HG03575 (cell line): Measurements from ENCODE around the gene DIAPH3.

Experiments
- ATAC-seq: cut with Tn5 transposase; IDR thresholded peaks from one replicate; pipeline ENCODE4 v1.9.1; 2021; ENCODE audit not compliant: unreplicated experiment, insufficient number of reproducible peaks, low FRiP score; ENCODE audit errors: extremely low read depth

The DIAPH3 gene

DNA sequence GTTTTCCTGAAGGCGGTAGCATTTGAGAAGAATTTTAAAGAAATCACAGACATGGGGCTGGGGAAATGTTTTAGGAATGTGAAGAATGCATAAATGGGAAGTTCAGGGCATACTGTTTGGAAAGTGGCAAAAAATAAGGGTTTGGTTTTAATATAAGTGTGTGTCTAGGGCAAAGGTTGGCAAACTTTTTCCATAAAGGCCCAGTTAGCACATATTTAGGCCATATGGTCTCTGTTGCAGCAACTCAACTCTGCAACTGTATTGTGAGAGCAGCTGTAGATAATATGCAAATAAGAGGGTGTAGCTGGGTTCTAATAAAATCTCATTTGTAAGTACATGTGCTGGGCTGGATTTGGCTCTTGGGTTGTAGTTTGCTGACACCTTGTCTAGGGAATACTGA lies 521.9 kb downstream of the DIAPH3 start:
- no peak for ATAC-seq

DNA sequence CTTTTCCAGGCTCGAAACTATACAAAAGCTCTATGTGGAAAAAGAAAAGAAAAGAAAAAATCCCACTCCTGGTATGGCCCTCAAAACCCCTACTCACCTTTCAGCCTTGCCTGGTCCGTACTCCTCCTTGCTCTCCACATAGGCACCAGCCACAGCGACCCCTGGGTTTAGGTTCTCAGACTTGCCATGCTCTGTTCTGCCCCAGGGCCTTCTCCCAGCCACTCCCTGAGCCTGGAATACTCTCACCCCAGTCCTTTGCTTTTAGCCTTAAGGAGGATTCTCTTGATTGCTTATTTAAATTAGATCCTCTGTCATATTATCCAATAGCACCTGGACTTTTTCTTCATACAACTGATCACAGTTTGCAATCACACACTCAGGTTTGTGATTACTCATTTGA lies 522.5 kb downstream of the DIAPH3 start:
- no peak for ATAC-seq

DNA sequence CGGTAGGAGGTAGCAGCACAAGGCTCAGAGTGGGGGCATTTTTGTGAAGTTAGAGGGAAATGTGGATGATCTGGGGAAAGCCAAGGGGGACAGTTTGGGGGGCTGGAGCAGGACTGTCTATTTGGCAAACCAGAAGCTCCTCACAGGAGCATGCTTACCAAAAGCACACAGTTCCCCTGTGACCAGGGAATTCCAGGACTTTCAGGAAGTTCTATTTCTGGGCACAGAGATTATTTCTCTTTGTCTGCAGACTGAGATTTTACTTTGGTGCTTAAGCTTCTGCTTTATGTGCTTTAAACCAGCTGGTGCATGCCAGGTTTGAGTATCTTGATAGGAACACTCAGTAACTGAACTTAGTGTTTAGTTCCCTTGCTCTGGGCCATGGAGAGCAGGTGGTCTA lies 525.3 kb downstream of the DIAPH3 start:
- no peak for ATAC-seq

DNA sequence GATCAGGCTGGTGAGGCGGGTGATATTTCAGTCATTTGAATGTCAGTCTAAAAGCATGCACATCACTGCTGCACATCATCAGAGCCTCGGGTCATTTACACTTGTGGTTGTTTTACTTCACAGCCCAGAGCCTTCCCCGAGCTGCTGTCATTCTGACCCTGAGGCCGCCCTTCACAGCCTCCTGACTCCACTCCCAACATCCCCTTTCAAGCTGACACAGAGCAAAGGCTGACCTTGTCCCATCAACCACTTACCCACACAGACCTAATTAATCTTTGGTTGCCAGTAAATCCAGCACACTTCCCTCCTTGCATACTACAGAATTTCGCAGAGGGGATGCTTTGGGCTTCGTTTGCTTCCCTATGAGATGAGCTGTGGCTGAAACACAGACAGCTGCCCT lies 528.1 kb downstream of the DIAPH3 start:
- no peak for ATAC-seq

DNA sequence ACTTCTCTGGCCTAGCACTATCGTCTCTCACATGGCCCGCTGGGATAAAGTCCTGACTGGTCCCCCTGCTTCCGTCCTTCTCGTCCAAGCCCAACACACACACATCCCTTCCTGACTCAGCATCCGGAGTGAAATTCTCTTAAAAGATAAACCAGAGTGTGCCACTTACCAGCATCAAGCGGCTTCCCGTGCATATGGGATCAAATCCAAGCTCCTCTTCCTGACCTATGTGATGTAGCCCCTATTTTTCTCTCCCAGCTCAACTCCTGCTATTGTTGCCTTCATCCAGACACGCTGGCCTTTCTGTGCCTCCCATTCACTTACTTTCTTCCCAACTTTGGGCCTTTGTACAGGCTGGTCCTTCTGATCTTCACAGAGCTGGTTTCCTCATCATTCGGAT lies 530.4 kb downstream of the DIAPH3 start:
- no peak for ATAC-seq

DNA sequence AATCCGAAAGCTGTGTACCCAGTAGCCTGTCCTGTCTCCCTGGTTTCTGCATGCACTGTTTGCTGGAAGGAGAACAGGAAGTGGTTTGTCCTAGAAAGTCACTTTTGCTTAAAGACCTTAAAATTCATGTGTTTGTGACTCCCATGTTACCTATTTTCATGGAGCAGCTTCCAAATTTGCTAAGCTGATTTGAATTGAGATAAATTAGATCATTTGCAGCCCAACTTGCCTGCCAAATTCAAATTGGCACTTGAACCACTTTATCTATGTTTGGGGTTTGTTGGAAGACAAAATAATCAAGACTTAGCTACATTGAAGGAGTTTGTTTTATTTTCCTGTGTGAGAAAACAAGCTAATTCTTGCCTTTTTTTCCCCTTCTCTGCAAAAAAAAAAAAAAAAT lies 532.5 kb downstream of the DIAPH3 start:
- ATAC-seq = no peak

DNA sequence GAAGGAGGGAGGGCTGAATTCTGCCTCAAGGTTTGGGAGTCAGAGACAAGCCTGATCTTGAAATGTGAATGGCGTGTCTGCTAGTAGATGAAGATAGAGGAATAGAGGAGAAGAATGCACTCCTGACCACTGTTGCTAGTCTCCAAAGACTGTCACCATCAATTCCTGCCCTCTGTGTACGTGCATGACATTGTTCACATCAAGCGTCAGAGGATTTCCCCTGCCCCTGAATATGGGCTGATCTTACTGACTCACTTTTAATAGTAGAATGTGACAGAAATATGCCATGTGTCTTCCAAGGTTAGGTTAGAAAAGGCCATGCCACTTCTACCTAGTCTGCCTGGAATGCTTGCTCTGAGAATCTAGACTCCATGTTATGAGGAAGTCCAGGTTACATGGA lies 538.6 kb downstream of the DIAPH3 start:
- ATAC-seq = no peak

DNA sequence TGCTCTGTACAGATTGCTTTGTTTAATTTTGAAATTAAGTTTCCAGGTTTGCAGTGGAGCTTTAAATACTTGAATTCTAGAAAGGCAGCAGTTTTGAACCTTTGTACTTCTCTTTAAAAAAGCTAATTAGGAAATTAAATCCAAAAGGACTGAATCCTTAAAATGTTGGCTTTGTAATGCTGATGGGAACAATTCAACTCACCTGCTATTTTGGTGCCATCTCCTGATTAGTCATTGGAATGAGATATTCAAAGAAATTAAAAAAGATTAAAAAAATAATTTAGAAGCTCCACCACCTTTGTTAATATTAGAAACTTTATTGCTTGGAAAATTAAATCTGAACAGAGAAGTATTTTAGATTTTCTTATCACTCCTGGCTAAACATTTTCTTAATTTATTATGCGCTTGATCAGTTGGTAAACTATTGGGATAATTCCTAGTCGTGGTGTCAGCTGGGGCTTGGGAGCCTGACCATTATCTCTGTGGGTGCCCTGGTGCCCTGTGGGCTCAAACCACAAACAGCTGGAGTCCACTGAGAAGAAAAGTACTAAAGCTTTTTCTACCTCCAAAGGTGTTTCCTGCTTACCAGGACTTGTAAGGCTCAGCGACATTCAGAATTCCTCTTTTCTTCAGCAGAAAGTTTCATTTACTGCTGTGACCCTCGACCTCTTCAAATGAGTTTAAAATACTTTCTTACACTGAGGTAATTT lies 540.4 kb downstream of the DIAPH3 start:
- ATAC-seq = no peak

DNA sequence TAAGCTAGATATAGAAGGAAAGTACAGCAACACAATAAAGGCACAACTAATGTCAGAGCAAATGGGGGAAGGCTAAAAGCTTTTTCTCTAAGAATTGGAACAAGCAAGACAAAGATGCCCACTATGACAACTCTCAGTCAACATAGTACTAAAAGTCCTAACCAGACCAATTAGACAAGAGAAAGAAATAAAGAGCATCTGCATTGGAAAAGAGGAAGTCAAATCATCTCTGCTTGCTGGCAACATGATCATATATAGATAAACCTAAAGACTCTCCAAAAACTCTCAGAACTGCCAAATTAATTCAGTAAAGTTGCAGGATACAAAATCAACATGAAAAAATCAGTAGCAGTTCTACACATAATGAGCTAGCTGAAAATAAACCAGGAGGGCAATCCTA lies 542.0 kb downstream of the DIAPH3 start:
- ATAC-seq = no peak
